CMK (cell line): ENCODE results near the gene PCDHGC5.

Source experiments
- DNase-seq: peaks from one replicate; pipeline ENCODE4 v3.0.0-alpha.2; 2010; ENCODE audit warnings: low read depth

Gene PCDHGC5

GRCh38 chr5:141513627-141514329 is 24.9 kb downstream of the PCDHGC5 start:
- DNase-seq, result peak; percentile 85

GRCh38 chr5:141514330-141515133 is 25.7 kb downstream of the PCDHGC5 start:
- DNase-seq, result no peak

GRCh38 chr5:141515141-141515540 is 26.3 kb downstream of the PCDHGC5 start:
- DNase-seq, result no peak

- DNase-seq, result no peak
Measured at GRCh38 chr5:141515946-141516671, 27.2 kb downstream of the PCDHGC5 start.

- no peak for DNase-seq
Measured at GRCh38 chr5:141516672-141517025, 27.8 kb downstream of the PCDHGC5 start.

- DNase-seq, result no peak
Measured at GRCh38 chr5:141517312-141517711, 28.4 kb downstream of the PCDHGC5 start.

GRCh38 chr5:141517880-141518617 is 29.2 kb downstream of the PCDHGC5 start:
- no peak for DNase-seq

- no peak for DNase-seq
Measured at GRCh38 chr5:141518618-141519015, 29.7 kb downstream of the PCDHGC5 start.

GRCh38 chr5:141519605-141520565 is 31.0 kb downstream of the PCDHGC5 start:
- DNase-seq, result no peak

- DNase-seq, result no peak
Measured at GRCh38 chr5:141521244-141521781, 32.4 kb downstream of the PCDHGC5 start.

GRCh38 chr5:141522301-141522700 is 33.4 kb downstream of the PCDHGC5 start:
- DNase-seq, result no peak

- no peak for DNase-seq
Measured at GRCh38 chr5:141523991-141524390, 35.1 kb downstream of the PCDHGC5 start.

GRCh38 chr5:141524604-141525597 is 36.0 kb downstream of the PCDHGC5 start:
- DNase-seq, result no peak

- no peak for DNase-seq
Measured at GRCh38 chr5:141525653-141526052, 36.8 kb downstream of the PCDHGC5 start.

GRCh38 chr5:141527426-141527825 is 38.5 kb downstream of the PCDHGC5 start:
- DNase-seq, result no peak

- DNase-seq, result no peak
Measured at GRCh38 chr5:141528291-141528984, 39.6 kb downstream of the PCDHGC5 start.

- no peak for DNase-seq
Measured at GRCh38 chr5:141529002-141529401, 40.1 kb downstream of the PCDHGC5 start.

GRCh38 chr5:141529873-141530272 is 41.0 kb downstream of the PCDHGC5 start:
- no peak for DNase-seq

GRCh38 chr5:141532726-141533125 is 43.8 kb downstream of the PCDHGC5 start:
- no peak for DNase-seq
